Frontal cortex (tissue), 4 donors: ENCODE data around the gene SCG3. TPM values are rescaled to one million over a fixed set of nuclear protein-coding genes. Genes with fewer than 3 reads are reported as not detected.

Source experiments
- DNase-seq, 2 donors: peaks; one replicate each; pipeline ENCODE4 v3.0.0; 2012; ENCODE audit warnings: low spot score in 2 of 2
- FAIRE-seq: peaks from 2 replicates; lab custom pipeline; 2012; peaks lifted over from hg19 to GRCh38; lab: Jason Lieb, UNC
- total RNA-seq: library from RNA; depleted of rRNA; stranded (reverse); fragments of >200 nt; gene quantifications from one replicate; pipeline ENCODE4 v1.2.3, GENCODE V29; 2014
- donor health status: control.
- donor health status: control.
- donor health status: control.

Gene SCG3
- total RNA-seq, 1 donor from 2014 or later = 37.9 TPM

- no peak for FAIRE-seq
Measured at GRCh38 chr15:51724199-51724598, 42.9 kb downstream of the SCG3 start.

GRCh38 chr15:51724673-51725072, 43.4 kb downstream of the SCG3 start:
- FAIRE-seq = no peak
- DNase-seq = no peak

More at GRCh38 chr15:51724199-51724598, 42.9 kb downstream of the SCG3 start:
- no peak for DNase-seq

GRCh38 chr15:51726302-51727073, 45.2 kb downstream of the SCG3 start:
- FAIRE-seq = no peak

GRCh38 chr15:51727141-51727897, 46.0 kb downstream of the SCG3 start:
- no peak for DNase-seq

More at GRCh38 chr15:51726302-51727073, 45.2 kb downstream of the SCG3 start:
- DNase-seq = peak in 1 of 2 donors; percentile 33

GRCh38 chr15:51731549-51732267, 50.4 kb downstream of the SCG3 start:
- FAIRE-seq = no peak

More at GRCh38 chr15:51727141-51727897, 46.0 kb downstream of the SCG3 start:
- FAIRE-seq = no peak

GRCh38 chr15:51732646-51733045, 51.3 kb downstream of the SCG3 start:
- DNase-seq = no peak
- FAIRE-seq = no peak

More at GRCh38 chr15:51731549-51732267, 50.4 kb downstream of the SCG3 start:
- DNase-seq = no peak

- no peak for DNase-seq
- FAIRE-seq = no peak
Measured at GRCh38 chr15:51735228-51736010, 54.1 kb downstream of the SCG3 start.

- DNase-seq (no peak), FAIRE-seq (no peak)
Measured at GRCh38 chr15:51736069-51736468, 54.8 kb downstream of the SCG3 start.

GRCh38 chr15:51736751-51737521, 55.6 kb downstream of the SCG3 start:
- FAIRE-seq (no peak), DNase-seq (peak; percentile 39 to 62)

- FAIRE-seq = no peak
- peak; percentile 75 for DNase-seq
Measured at GRCh38 chr15:51737522-51738305, 56.4 kb downstream of the SCG3 start, which contains the start of gene LYSMD2. TSS of gene LYSMD2 (minus strand) at chr15:51737655. CDS start at chr15:51737622, 33 bp downstream.

- FAIRE-seq (no peak), DNase-seq (no peak)
Measured at GRCh38 chr15:51738553-51738952, 57.2 kb downstream of the SCG3 start.

- FAIRE-seq (no peak), DNase-seq (no peak)
Measured at GRCh38 chr15:51739061-51739712, 57.9 kb downstream of the SCG3 start.

GRCh38 chr15:51749307-51749706, 68.0 kb downstream of the SCG3 start:
- DNase-seq (no peak), FAIRE-seq (no peak)

GRCh38 chr15:51750186-51750585, 68.9 kb downstream of the SCG3 start:
- DNase-seq (no peak), FAIRE-seq (no peak)

- no peak for FAIRE-seq
- DNase-seq = peak; percentile 60 to 70
Measured at GRCh38 chr15:51750792-51751696, 69.7 kb downstream of the SCG3 start, which contains the start of gene TMOD2. TSS of gene TMOD2 (plus strand) at chr15:51751597. CDS start at chr15:51766442, 14,845 bp downstream.
